Measurements from ENCODE around the gene DIS3L2.
"Not testable (repeated sequence)": the region's sequence is repeated elsewhere in the genome, so short reads cannot be mapped to it uniquely, and the experiment has no call there.

Gene DIS3L2

GRCh38 chr2:232097758-232098157, 136.2 kb downstream of the DIS3L2 start:
- in situ Hi-C loops (cut with HindIII; ENCODE audit: low sequenced_read_pairs): no loop called here
- TF ChIP-seq, protein P1, sequence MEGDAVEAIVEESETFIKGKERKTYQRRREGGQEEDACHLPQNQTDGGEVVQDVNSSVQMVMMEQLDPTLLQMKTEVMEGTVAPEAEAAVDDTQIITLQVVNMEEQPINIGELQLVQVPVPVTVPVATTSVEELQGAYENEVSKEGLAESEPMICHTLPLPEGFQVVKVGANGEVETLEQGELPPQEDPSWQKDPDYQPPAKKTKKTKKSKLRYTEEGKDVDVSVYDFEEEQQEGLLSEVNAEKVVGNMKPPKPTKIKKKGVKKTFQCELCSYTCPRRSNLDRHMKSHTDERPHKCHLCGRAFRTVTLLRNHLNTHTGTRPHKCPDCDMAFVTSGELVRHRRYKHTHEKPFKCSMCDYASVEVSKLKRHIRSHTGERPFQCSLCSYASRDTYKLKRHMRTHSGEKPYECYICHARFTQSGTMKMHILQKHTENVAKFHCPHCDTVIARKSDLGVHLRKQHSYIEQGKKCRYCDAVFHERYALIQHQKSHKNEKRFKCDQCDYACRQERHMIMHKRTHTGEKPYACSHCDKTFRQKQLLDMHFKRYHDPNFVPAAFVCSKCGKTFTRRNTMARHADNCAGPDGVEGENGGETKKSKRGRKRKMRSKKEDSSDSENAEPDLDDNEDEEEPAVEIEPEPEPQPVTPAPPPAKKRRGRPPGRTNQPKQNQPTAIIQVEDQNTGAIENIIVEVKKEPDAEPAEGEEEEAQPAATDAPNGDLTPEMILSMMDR (IDR thresholded peaks at IDR 0.05; ENCODE audit: low read depth, low read length): no peak
- no peak overlapping the region for H3K4me3 ChIP-seq (ENCODE audit: low read depth, low read length)
- DNase-seq (ENCODE audit: low read depth, low spot score): no peak

- no peak overlapping the region for H3K4me3 ChIP-seq (ENCODE audit: low read depth, low read length)
- DNase-seq (ENCODE audit: low read depth, low spot score): no peak
- TF ChIP-seq, protein P1 (IDR thresholded peaks at IDR 0.05; ENCODE audit: low read depth, low read length): no peak
- in situ Hi-C loops (cut with HindIII; ENCODE audit: low sequenced_read_pairs): no loop called here
These were observed 140.9 kb downstream of the DIS3L2 start for GRCh38 chr2:232102380-232102779.

DNA sequence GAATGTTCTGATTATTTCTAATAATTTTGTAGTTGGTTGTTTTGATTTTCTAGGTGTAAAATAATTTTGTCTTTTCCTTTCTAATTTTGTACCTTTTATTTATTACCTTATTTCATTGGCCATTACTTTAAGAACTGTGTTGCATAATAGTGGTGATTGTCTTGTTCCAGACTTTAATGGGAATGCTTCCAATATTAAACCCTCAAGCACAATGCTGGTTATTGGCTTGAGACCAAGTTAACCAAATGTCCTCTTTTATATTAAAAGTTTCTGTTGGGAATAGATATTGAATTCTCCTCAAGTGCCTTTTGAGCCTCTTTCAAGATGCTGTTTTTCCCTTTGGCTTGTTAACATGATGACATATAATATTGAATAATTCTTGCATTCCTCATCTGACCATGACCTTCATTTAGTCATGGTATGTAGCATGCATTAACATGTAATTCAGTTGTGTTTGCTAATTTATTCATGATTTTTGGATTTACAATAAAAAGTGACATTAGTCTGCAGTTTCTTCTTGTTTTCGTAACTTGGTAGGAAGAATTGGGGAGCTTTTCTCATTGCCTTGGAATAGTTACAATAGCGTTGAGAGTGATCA, 141.7 kb downstream of the DIS3L2 start:
- TF ChIP-seq, protein P1 (IDR thresholded peaks at IDR 0.05; ENCODE audit: low read depth, low read length): no peak
- DNase-seq (ENCODE audit: low read depth, low spot score): peak; percentile 70
- no peak overlapping the region for H3K4me3 ChIP-seq (ENCODE audit: low read depth, low read length)
- in situ Hi-C loops (cut with HindIII; ENCODE audit: low sequenced_read_pairs): no loop called here

- in situ Hi-C loops (cut with HindIII; ENCODE audit: low sequenced_read_pairs): no loop called here
These were observed 142.6 kb downstream of the DIS3L2 start for GRCh38 chr2:232104076-232104646.

DNA sequence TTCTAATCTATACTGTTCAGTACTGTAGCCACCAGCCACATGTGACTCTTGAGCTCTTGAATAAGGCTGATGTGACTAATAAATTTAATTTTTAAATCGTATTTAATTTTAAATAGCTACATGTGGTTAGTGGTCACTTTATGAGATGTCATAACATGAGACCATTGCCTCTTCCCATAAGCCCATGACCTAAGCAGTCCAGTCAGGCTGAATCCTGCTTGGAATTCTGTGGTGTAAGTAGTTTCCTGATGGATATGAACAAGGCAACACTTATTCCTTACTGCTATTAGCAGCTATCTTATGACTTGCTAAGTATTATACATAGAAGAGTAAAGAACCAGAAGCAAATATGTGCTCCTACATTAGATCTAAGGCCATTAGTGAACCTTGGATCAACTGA, 150.0 kb downstream of the DIS3L2 start:
- in situ Hi-C loops (cut with HindIII; ENCODE audit: low sequenced_read_pairs): no loop called here
- DNase-seq (ENCODE audit: low read depth, low spot score): no peak
- TF ChIP-seq, protein P1 (IDR thresholded peaks at IDR 0.05; ENCODE audit: low read depth, low read length): no peak
- no peak overlapping the region for H3K4me3 ChIP-seq (ENCODE audit: low read depth, low read length)

More at GRCh38 chr2:232104076-232104646, 142.6 kb downstream of the DIS3L2 start:
- TF ChIP-seq, protein P1 (IDR thresholded peaks at IDR 0.05; ENCODE audit: low read depth, low read length): no peak
- H3K4me3 ChIP-seq (ENCODE audit: low read depth, low read length): no peak overlapping the region
- DNase-seq (ENCODE audit: low read depth, low spot score): no peak

- TF ChIP-seq, protein P1 (IDR thresholded peaks at IDR 0.05; ENCODE audit: low read depth, low read length): no peak
- no peak for DNase-seq (ENCODE audit: low read depth, low spot score)
- H3K4me3 ChIP-seq (ENCODE audit: low read depth, low read length): no peak overlapping the region
- in situ Hi-C loops (cut with HindIII; ENCODE audit: low sequenced_read_pairs): no loop called here
These were observed 152.3 kb downstream of the DIS3L2 start for GRCh38 chr2:232113821-232114220.

DNA sequence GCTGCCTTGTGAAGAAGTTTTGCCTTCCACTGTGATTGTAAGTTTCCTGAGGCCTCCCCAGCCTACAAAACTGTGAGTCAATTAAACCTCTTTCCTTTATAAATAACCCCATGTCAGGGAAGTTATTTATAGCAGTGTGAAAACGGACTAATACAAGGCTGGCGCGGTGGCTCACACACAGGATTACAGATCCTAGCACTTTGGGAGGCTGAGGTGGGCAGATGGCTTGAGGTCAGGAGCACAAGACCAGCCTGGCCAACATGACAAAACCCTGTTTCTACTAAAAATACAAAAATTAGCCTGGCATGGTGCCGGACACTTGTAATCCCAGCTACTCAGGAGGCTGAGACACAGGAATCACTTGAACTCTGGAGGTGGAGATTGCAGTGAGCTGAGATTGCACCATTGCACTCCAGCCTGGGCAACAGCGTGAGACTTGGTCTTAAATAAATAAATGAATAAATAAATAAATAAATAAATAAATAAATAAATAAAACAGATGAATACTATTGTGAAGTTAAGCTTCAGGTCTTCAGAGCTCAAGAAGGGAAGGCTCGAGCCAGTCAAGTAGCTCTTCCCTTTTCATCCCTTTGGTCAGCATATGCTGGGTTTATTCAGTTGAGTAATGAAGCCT, 154.3 kb downstream of the DIS3L2 start:
- in situ Hi-C loops (cut with HindIII; ENCODE audit: low sequenced_read_pairs); H3K4me3 ChIP-seq (ENCODE audit: low read depth, low read length); DNase-seq (ENCODE audit: low read depth, low spot score): not testable (repeated sequence)
